NCI-H146 (cell line): ENCODE measurements around the gene METAP2.
"Not testable (repeated sequence)": the region's sequence is repeated elsewhere in the genome, so short reads cannot be mapped to it uniquely, and the experiment has no call there.

Source experiments
- DNase-seq: peaks from one replicate; lab custom pipeline; 2025; lab: John Stamatoyannopoulos, UW

METAP2 gene

DNA sequence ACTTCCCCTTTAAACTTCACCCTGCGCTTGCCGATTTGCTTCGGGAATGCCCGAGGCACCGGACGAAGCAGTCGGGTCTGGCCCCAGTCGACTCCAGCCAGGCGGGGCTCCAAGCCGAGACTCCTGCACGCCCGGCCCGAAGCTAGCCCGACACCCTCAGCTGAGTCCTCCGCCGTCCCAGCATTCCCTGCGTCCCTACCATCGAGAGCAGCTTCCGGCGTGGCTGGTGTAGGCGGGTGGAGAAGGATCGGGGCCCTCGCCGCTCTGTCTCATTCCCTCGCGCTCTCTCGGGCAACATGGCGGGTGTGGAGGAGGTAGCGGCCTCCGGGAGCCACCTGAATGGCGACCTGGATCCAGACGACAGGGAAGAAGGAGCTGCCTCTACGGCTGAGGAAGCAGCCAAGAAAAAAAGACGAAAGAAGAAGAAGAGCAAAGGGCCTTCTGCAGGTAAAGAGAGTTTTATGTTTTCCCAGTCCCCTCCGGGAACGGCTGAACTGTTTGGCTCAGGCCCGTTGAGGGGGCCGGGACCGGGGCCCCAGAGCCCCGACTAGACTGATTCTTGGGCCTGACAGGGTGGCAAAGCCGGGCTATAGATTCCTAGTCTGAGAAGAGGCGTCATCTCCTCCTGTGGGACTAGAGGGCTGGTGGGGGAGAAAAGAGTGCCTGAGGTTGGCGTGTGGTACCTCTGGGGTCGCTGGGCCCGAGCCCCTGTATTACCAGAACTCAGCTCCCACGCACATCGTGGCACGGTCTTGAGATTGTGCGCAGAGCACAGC is at the start of gene METAP2:
Gene METAP2 (plus strand): TSS at position 269 of the 776 bp plus-strand sequence. CDS start 28 bp downstream, at position 297.
- DNase-seq, result peak; percentile 97

DNA sequence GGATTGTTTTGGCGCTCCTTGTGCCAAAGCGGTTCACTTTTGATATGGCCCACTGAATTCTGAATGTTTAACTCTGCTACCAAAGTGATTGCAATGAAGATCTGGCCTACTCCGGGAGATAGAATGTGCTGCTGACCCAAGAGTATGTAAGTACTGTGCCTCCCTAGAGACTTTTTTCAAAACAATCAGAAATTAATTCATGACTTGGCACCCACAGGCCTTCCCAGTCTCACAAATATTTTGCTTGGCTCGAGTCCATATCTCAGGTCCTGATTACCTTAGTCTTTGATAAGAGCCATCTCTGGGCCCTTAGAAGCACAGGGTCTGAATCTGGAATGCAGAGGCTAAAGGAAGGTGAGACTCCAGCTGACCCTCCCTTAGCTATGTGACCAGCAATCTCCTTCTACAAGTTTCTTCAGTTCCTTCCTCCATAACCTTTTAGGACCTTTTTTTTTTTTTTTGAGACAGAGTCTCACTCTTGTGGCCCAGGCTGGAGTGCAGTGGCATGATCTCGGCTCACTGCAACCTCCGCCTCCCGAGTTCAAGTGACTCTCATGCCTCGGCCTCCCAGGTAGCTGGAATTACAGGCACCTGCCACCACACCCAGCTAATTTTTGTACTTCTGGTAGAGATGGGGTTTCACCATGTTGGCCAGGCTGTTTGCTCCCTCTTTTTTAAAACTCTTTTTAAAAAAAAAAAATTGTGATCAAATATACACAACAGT is 49.5 kb upstream of the METAP2 start:
- DNase-seq, result no peak

DNA sequence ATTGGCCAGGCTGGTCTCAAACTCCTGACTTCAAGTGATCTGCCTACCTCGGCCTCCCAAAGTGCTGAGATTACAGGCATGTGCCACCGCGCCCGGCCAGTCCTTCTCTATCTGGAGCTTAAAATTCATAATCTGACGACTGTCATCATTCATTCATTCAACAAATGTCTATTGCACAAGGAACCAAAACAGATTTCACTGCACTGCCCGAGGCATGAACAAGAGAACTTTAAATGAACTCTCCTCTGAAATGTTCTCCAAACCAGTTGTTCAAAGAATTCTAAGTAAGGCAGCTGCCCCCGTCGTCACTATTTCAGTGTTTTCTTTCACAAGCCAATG is 44.8 kb upstream of the METAP2 start:
- no peak for DNase-seq

DNA sequence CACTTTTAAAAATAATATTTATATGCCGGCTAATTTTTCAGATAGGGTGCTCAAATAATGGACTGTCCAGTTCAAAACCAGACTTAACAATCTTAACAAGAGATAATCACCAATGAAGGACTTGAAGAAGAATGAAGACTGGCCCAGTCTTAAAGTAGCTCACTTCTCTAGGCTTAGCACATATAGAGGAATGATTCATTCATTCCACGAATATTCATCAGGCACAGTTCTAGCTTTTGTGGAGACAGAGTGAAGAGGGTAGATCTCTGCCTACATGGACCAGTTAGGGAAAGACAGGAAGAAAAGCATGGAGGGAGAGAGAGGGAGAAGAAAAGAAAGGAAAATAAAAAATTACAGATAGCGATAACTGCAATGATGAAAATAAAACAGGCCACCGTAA is 42.8 kb upstream of the METAP2 start:
- DNase-seq, result no peak

DNA sequence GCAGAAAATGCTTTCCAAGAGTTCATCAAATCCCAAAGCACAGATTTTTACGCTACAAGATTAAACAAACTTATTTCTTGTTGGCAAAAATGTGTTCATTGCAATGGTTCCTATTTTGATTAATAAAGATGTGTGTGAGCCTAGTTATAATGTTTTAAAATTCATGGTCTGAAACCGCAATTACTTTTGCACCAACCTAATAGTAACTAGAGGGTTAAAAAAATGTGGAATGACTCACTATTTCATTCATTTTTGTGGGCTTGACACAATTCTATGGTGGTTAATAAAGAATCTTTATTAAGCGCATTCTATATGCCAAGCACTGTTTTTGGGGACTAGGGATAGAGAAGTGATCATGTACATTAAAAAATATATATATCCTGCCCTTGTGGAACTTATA is 38.6 kb upstream of the METAP2 start:
- DNase-seq, result no peak

DNA sequence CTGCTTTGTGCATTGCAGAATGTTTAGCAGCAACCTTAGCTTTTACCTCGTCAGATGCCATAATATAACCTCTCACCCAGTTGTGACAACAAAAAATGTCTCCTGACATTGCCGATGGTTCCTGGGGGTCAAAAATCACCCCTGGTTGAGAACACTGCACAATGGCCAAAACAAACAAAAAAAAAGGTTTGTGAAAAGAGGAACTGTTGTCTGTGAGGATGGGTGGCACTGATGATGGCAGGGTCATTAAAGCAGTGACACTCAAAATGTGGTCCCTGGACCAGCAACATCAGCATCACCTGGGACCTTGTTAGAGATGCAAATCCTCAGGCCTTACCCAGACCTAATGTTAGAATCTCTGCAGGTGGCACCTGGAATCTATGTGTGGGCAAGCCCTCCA is 36.4 kb upstream of the METAP2 start:
- DNase-seq, result no peak

DNA sequence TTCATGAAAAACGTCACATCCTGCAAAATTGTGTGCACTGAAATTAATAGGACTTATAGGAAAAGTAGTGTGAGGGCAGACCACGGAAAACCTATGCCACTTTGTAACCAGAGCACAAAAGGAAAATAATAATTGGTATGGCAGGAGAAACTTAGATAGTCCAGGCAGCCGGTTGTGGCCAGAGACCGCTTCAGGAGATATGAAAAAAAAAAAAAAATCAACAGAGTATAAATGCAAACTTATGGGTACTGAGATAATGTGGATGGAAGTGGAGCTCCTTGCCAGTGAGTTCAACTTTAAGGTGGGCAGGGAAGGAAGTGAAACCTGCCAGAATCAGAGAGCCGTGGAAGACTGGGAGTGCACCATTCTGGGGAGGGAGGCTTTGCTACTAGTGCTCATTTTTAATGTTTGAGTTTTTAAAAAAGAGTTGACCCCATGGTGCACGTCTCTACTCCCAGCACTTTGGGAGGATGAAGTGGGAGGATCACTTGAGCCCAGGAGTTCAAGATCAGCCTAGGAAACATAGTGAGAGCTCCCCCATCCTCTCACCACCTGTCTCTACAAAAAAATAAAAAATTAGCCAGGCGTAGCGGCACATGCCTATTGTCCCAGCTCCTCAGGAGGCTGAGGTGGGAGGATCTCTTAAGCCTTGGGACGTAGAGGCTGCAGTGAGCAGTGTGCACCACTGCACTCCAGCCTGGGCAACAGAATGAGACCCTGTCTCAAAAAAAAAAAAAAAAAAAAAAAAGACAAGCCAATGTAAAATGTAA is 34.3 kb upstream of the METAP2 start:
- DNase-seq, result no peak

DNA sequence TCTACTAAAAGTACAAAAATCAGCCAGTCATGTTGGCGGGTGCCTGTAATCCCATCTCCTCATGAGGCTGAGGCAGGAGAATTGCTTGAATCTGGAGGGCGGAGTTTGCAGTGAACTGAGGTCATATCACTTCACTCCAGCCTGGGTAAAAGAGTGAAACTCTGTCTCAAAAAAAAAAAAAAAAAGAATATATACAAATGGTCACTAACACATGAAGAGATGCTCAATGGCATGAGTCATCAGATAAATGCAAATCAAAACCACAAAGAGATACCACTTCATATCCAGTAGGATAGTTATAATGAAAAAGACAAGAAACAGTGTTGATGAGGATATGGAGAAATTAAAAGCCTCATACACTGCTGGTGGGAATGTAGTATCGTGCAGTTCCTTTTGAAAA is 33.6 kb upstream of the METAP2 start:
- no peak for DNase-seq

DNA sequence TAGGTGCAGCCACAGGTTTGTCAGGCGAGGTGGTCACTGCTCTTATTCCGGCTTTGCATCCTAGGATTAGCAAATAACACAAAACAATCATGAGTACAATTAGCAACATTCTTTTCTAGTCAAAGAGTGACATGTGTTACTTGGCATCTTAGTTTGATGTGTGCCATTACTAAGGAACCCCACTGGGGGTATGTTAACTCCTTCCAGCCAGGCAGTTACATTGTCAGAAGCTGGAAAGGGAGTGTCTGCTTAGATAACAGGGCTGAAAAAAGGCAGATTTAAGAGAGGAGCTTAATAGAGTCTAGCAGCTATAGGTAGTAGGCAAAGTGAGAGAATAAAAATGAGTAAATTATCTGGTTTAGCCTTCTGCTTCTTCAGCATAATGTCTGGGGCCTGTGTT is 30.5 kb upstream of the METAP2 start:
- no peak for DNase-seq

DNA sequence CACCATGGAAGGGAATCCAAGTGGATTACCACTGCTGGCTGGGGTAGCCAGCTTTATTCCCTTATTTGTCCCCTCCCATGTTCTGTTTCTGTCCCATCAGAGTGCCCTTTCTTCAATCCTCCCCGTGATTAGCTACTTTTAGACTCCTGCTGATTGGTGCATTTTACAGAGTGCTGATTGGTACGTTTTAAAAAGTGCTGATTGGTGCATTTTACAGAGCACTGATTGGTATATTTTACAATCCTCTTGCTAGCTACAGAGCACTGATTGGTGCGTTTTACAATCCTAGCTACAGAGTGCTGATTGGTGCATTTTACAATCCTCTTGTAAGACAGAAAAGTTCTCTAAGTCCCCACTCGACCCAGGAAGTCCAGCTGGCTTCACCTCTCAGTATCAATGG is 28.9 kb upstream of the METAP2 start:
- DNase-seq, result not testable (repeated sequence)

DNA sequence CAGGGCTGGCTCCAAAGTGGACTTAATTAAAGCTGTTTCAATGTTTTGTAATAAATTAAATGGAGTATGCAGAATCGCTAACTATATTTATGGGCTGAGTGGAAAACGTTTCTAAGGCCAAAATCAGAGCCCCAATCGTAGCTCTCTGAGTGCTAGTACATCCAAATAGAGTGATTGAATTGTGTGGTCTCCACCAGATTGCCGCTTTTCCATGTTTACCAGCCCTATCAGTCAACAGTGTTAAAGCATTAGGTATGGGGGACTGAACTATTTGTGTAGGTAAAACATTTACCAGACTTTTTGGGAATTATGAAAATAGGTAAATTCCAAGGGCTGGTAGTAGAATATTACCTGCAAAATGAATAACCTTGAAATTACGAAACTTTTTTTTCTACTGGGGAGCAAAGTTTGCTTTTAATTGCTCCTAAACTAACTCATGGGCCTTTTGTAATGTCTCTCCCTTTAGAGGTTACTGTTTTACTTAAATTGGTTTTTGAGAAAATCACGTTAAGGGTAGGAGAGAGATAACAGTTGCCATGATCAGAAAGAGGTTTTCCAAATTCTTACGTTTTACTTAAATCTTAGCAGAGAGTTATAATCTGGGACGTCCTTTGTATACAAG is 28.0 kb upstream of the METAP2 start:
- no peak for DNase-seq

DNA sequence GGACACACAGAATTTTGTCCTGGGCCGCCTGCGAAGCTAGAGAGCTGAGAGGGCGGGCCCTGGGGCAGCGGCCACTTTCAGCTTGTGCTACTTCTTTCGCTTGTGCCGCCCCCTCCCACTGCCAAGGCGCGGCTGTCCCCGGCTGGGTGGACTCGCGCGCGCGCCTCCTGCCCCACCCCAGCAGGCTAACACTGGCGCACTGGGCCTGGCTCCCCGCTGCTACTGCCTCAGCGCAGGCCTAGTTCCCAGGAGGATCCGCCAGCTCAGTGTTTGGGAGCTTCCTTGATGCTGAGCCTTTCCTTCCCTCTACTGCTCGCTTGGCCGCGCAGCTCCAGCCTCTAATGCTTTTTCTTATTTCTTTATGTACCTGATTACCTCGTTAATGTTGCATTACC is 27.4 kb upstream of the METAP2 start:
- DNase-seq, result no peak

DNA sequence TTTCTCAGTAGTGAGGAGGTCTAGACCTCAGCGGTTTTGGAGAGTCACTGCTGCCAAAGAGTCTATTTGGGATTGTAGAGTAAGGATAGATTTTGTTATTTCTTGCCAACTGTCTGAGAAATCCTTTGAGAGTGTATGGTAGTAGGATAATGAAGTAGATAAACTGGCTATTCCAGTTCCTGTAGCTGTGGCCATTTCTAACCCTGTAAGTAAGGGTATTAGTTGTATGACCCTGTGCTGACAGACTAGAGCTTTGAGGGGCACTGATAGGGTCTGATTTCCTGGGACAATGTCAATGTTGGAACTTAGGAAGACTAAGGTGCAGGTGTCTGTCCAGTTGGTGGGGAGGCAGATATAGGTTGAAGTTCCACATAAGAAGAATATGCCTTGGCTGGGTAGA is 24.3 kb upstream of the METAP2 start:
- DNase-seq, result not testable (repeated sequence)

DNA sequence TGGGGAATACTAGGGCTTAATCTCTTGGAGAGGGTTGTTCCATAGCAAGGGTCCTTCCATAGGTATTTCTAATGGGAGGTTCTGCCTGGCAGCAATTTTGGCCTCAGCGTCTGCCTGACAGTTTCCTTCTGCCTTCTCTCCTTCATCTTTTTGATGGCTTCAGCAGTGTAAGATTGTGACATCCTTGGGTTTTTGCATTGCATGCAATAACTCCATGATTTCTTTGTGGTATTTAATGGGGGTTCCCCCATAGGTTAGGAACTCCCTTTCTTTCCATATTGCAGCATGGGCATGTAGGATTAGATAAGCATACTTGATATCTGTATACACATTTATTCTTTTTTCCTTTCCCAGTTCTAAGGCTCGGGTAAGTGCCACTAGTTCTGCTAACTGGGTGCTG is 21.5 kb upstream of the METAP2 start:
- not testable (repeated sequence) for DNase-seq

DNA sequence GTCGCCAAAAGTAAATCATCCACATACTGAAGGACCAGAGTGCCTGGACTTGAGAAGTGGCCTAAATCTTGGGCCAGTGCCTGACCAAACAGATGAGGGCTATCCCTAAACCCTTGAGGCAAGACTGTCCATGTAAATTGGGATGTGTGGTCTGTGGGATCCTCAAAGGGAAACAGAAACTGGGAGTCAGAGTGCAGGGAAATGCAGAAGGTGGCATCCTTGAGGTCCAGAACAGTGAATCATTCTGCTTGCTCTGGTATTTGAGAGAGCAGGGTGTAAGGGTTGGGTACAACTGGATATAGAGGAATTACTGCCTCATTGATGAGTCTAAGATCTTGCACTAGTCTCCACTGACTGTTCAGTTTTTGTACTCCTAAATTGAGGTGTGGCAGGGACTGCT is 20.1 kb upstream of the METAP2 start:
- not testable (repeated sequence) for DNase-seq

DNA sequence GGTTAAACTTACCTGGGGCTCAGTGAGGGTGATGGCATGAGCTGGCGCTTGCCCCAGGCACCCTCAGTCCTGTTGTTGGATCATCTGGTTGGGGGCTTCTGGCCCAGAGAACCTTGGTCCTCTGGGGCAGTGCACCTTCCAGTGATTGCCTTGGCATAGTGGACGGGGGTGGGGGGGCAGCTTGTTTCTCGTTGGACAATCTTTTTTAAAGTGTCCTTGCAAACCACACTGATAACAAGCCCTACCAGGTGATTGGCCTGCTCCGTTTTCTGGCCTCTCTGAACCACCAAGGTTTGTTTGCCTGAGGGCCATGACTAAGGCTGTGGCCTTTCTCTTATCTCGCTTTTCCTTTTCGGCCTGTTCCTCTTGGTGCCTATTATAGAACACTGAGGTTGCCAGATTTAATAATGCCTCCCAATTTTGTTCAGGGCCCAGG is 19.2 kb upstream of the METAP2 start:
- DNase-seq, result not testable (repeated sequence)

DNA sequence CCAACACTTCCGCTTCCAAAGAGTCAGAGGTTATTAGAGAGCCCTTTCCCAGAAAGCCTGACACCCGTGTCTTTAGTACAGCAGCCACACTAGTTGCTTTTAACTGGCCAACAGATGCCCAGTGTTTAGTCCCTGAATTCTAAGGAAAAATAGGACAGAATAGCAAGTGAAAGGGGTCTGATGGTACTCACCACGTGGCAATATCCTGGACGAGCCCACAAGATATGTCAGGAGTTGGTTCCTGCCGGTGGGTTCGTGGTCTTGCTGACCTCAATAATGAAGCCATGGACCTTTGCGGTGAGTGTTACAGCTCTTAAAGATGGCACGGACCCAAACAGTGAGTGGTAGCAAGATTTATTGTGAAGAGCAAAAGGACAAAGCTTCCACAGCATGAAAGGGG is 16.3 kb upstream of the METAP2 start:
- DNase-seq, result not testable (repeated sequence)

DNA sequence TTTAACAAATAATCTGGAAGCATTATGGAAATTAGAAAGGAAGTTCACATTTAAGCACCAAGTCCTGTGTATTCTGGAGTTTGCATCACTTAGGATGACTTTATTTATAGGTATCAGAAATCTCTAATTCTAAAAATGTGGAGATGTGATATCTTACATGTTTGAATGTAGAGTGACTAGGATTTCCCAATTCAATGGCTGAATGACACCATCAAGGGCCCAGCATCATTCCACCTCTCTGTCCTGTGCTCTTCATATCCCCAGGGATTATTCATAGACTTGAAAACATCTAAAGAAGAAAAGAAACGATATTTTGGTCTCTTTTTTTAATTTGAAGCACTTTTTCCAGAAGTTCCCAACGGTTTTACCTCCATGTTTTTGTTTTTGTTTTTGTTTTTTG is 15.2 kb upstream of the METAP2 start:
- DNase-seq, result no peak

DNA sequence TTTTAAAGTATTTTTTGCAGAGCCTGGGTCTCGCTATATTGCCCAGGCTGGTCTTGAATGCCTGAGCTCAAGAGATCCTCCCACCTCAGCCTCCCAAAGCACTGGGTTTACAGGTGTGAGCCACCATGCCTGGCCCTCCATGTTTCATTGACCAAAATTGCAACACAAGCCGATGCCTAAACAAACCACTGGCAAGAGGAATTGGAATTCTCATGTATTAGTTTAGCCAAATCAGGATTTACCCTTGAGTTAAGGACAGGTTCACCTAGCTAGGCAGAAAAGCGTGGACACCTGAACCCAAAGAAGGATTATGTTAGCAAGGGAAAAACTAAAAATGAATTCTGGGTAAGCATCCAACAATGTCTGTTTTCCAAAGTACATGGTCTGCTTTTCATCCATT is 14.6 kb upstream of the METAP2 start:
- DNase-seq, result no peak

DNA sequence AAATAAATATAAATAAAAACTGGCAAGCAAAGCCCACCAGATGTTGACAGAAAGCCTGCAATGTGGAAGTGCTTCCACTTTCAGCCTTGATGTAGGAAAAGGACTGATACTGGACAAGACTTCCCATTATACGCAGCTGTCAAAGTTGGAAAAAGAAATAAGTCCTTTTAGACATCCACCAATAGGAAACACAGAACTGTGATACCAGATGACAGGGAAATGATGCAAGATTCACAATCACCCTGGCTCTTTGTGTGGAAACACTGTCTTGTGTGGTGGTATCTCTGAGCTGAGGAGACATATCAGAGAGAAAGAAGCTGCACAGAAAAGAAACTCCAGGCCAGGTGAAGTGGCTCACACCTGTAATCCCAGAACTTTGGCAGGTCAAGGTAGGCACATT is 13.8 kb upstream of the METAP2 start:
- no peak for DNase-seq

DNA sequence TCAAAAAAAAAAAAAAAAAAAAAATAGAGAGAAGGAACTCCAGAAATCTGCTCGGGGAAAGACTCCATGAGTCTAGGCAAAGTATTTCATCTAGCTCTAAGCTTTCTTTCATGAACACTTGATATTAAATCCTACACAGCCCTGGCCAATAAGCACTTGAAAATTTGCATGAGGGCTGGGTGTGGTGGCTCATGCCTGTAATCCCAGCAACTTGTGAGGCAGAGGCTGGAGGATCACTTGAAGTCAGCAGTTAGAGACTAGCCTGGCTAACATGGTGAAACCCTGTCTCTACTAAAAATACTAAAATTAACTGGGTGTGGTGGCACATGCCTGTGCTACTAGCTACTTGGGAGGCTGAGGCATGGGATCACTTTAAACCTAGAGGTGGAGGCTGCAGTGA is 13.1 kb upstream of the METAP2 start:
- DNase-seq, result no peak

DNA sequence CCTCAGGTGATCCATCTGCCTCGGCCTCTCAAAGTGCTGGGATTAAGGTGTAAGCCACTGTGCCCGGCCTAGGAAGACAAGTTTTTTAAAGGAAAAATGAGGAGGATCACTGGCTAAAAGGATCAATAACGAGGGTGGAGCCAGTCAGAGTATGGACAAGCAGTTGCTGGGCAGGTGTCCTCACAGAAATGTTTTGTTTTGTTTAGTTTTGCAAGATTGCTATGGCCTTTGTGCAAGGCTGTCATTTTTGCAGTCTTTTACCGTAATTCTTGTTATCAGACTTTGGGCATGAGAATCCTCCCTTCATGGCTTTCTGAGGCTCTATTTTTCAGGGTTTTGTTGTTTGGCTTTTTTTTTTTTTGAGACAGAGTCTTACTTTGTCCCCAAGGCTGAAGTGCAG is 11.9 kb upstream of the METAP2 start:
- no peak for DNase-seq
